GM18951 (cell line): ENCODE data around the gene C2orf66.

Source experiments
- POLR2A ChIP-seq: IDR thresholded peaks from 4 replicates; pipeline ENCODE4 v1.6.1; 2011; ENCODE audit warnings: mild to moderate bottlenecking; ENCODE audit not compliant: insufficient read length, insufficient read depth; ENCODE audit errors: extremely low read depth
- in situ Hi-C: fragments of 300-500 bp; cut with MboI; formaldehyde crosslinking; loops from one replicate; pipeline ENCODE4 v1.12.0; 2022; ENCODE audit warnings: low sequenced_read_pairs, mixed read lengths, inconsistent platforms; ENCODE audit not compliant: unreplicated experiment

C2orf66 gene

DNA sequence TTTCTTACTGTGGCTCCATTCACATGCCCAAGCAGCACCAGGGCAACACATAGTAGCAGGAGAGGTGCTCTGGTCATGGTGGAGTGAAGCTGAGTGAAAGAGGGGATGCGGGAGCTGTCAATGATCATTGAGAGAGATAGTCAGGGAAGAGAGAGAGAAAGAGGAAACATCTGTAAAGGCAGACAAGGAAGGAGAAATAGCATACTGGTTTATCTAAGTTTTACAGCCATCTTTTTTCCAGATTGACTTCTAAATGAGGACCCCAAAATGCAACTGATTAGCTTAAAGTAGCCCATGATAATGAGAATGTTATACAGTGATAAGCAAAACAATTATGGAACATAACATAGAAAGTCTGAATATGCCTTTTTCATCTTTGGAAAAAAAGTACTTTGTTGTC is at the start of gene C2orf66:
Gene C2orf66 (minus strand): TSS at position 96 of the 400 bp plus-strand sequence. CDS start 19 bp downstream, at position 77.
- no peak for TF ChIP-seq POLR2A
- in situ Hi-C loops = no loop called here

DNA sequence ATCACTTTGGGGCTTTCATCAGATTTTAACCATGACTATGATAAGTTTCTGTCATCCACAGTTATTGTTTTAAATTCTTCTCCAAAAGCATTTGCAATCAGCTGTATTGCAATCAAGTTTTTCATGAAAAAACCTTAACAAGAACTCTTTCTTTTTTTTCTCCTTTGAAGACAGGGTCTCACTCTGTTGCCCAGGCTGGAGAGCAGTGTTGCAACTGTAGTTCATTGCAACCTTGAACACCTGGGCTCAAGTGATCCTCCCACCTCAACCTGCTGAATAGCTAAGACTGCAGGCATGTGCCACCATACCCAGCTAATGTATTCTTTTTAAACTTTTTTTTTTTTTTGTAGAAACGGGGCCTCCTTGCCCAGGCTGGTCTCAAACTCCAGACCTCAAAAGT is 45.5 kb upstream of the C2orf66 start:
- in situ Hi-C loops = no loop called here
- TF ChIP-seq POLR2A = no peak

DNA sequence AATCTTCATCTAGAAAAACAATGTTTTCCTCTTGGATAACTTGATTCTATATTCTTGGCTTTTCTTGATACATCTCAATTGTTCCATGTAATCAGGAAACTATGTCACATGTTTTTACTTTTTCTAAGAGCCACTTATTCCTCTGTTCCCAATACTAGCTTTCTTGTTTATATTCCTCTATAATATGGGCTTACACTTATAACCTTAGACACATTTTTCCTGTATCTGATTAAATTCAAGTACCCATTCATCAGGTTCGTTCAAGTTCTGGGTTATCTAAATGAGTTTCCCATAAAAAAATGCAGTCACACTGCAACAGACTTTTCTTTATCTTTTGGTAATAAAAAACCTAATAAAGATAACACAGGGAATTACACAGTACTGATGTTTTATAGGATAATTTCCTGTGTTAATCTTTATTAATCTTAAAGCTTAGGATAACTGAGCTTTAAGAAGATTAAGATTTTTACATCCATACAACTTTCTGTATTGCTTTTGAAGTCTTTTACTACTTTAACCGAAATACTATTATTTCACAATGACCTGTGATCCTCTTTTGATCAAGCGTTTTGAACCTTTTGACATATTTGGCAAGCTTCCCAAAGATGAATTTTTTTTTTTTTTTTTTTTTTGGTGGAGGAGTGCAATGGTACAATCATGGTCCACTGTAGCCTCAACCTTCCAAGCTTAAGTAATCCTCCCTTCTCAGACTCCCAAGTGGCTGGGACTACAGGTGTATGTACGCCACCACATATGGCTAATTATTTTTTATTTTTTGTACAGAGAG is 44.3 kb upstream of the C2orf66 start:
- in situ Hi-C loops = no loop called here
- no peak for TF ChIP-seq POLR2A

DNA sequence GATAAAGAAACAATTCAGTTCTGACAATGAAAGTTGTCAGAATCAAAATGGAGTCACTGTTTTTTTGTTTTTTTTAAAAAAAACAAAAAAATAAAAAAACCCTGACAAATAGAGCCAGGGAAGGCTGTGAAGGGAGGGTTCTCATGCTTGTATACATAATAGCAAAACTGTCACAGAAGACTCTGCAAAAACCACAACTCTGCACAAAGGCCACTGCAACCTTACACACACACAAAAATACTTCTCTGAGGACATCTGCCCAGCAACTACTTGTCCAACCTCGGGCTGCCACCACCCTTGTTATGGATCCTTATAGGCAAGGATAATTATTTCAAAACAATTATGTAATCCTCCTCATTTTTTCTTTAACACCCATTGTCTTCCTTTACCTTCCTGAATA is 41.9 kb upstream of the C2orf66 start:
- in situ Hi-C loops = no loop called here

DNA sequence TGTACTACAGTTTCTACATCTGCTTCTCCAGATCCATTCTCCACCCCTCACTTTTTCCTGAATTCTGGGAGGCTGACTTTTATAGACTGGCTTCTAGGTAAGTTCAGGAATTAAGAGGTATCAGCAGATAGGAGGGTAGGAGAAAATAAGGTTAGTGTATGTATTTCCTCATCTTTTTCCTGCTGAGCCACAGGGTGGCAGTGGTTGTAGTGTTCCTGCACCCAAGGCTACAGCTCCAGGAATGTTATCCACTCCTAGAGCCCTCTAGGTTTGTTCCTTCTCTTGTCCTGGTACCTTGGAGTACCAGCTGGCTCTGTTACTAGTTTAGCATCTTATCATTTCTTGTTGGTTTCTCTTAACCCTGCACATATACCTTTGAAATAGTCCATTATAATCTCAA is 40.7 kb upstream of the C2orf66 start:
- TF ChIP-seq POLR2A = no peak
- in situ Hi-C loops = no loop called here

More for the DNA sequence above, 41.9 kb upstream of the C2orf66 start:
- no peak for TF ChIP-seq POLR2A

DNA sequence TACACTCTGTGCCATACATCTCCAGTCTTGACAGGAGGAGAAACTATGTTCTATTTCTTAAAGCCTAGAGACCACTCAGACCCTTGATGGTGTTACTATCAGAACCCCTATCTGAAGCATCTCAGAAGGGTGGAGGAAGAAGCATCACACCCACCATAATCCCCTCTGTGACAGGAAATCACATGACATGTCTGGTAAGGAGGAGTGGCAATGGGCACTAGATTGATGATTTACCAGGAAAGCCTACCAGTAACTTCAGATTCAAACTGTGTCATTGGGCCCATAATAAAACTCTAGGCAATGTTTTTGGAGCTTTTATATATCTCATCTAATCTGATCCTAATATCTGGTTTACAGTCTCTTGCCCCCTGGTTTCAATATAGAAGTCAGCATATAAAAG is 37.1 kb upstream of the C2orf66 start:
- TF ChIP-seq POLR2A = no peak
- in situ Hi-C loops = no loop called here

GRCh38 chr2:196845371-196845770 is 36.2 kb upstream of the C2orf66 start:
- in situ Hi-C loops = no loop called here
- TF ChIP-seq POLR2A = no peak

DNA sequence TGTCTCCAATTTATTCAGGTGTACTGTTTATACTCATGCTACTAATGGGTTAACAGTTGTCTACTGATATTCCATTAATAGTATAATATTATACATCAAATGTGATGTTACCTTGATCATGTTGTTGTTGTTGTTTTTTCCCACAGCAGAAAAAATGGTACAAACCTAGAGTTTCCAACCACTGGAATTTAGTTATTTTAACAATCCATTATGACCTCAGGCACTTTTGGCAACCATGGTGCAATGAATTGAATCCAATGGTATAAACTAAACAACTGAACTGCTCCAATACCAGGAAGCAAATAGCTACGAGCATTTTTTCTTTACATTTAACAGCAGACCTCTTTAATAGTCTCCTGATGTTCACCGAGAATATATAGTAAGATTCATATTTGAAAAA is 31.0 kb upstream of the C2orf66 start:
- in situ Hi-C loops = no loop called here
- no peak for TF ChIP-seq POLR2A

- TF ChIP-seq POLR2A = no peak
- in situ Hi-C loops = no loop called here
Observed at GRCh38 chr2:196839574-196839973, 30.4 kb upstream of the C2orf66 start.

DNA sequence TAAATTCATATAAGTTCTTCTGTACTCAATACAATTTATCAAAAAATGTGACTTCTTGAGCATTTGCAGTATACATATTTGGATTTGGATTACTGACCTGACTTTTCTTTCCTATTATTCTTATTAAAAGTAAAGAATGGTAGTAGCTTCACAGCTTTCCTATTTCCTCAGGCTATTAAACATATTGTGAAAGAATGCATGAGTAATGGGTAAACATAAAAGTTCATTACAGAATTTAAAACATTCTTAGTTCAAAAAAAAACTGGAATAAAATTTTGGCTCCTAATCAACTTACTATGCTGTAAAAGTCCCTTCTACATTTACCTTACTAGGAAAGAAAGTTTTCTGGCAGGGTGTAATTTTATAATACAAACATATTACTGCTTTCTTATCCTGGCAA is 27.3 kb upstream of the C2orf66 start:
- in situ Hi-C loops = no loop called here
- no peak for TF ChIP-seq POLR2A

DNA sequence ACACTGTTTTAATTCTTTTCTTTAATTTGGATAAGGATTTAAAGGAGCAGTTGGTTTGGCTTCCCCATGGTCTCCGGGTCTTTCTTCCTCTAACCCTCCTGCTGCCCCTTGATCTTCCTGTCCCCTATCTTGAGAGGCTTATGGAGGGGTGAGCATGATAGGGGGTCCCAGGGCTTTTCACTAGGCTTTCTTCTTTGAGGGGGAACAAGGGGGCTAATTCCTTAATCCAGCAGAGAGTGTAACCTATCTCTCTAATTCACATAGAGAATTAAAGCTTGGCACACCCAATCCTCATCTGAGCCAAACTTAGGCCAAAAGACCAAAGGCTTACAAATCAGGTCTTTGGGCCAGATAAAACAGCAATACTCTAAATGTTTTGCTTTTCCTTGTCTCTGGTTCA is 21.5 kb upstream of the C2orf66 start:
- in situ Hi-C loops = no loop called here
- TF ChIP-seq POLR2A = no peak

- no peak for TF ChIP-seq POLR2A
- in situ Hi-C loops = no loop called here
Observed at GRCh38 chr2:196827356-196827755, 18.2 kb upstream of the C2orf66 start.

GRCh38 chr2:196823750-196824522 is 14.8 kb upstream of the C2orf66 start:
- in situ Hi-C loops = no loop called here

DNA sequence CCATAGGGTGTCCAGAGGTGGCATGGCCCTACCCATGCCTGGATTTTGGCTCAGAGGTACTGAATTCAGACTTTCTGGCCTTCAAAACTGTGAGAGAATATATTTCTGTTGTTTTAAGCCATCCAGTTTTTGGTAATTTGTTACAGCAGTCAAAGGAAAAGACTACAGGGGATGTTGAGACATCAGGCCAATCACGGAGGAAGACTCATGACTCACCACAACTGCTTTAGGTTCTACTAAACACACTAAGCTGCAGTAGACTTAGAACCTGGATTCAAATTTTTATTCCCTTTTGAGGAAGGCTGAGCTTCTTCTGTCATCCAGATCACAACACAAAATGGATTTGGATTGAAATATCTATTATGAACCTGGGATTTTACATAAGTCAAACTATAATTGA is 12.0 kb upstream of the C2orf66 start:
- in situ Hi-C loops = no loop called here
- no peak for TF ChIP-seq POLR2A

More at GRCh38 chr2:196823750-196824522, 14.8 kb upstream of the C2orf66 start:
- no peak for TF ChIP-seq POLR2A

- in situ Hi-C loops = no loop called here
- TF ChIP-seq POLR2A = no peak
Observed at GRCh38 chr2:196808083-196808665, 981 bp downstream of the C2orf66 start.
